Esophagus (tissue), 2 donors: Measurements from ENCODE around the gene KDM4C. TPM values are rescaled to one million over a fixed set of nuclear protein-coding genes. Genes with fewer than 3 reads are reported as not detected.

ENCODE experiments used
- H3K27ac ChIP-seq, 2 donors: one replicate each; pipeline ENCODE4 v1.5.1; 2013; ENCODE audit warnings: low read depth in 2 of 2, mild to moderate bottlenecking in 2 of 2, inconsistent platforms in 1 of 2, low read length in 1 of 2, moderate library complexity in 1 of 2
- H3K27me3 ChIP-seq, 2 donors: one replicate each; pipeline ENCODE4 v1.6.1; 2013; ENCODE audit warnings: low read length in 2 of 2, control low read depth in 1 of 2, mild to moderate bottlenecking in 1 of 2; ENCODE audit not compliant: insufficient read depth in 2 of 2, control insufficient read depth in 1 of 2
- H3K36me3 ChIP-seq, 2 donors: one replicate each; pipeline ENCODE4 v1.6.1; 2013; ENCODE audit warnings: low read length in 1 of 2; ENCODE audit not compliant: control insufficient read depth in 2 of 2, insufficient read depth in 2 of 2
- H3K4me1 ChIP-seq, 2 donors: one replicate each; pipeline ENCODE4 v1.6.1; 2013; ENCODE audit warnings: low read length in 1 of 2; ENCODE audit not compliant: control insufficient read depth in 2 of 2, insufficient read depth in 2 of 2
- H3K4me3 ChIP-seq, 2 donors: one replicate each; pipeline ENCODE4 v1.5.1; 2013; ENCODE audit warnings: low read length in 2 of 2, mild to moderate bottlenecking in 2 of 2, low read depth in 1 of 2, moderate library complexity in 1 of 2
- H3K9me3 ChIP-seq, 2 donors: one replicate each; pipeline ENCODE4 v1.6.1; 2013; ENCODE audit warnings: mild to moderate bottlenecking in 2 of 2, low read depth in 1 of 2, low read length in 1 of 2, moderate library complexity in 1 of 2; ENCODE audit not compliant: control insufficient read depth in 2 of 2, insufficient read depth in 1 of 2
- WGBS, 2 donors: extraction: QIAGEN DNeasy Blood & Tissue Kit; methylation state at CpG; one replicate each; pipeline ENCODE4 v1.1.7; 2013; 5-methylcytosine and 5-hydroxymethylcytosine counted together
- polyA plus RNA-seq, 2 donors: library from polyadenylated mRNA; stranded (reverse); fragments of 200-250 nt; gene quantifications; one replicate each; pipeline ENCODE4 v1.2.3, GENCODE V29; 2013
- donor health status: healthy with polysubstance abuse.
- donor health status: Bipolar disorder and iron deficiency.

The KDM4C gene
- polyA plus RNA-seq, 2 donors: 5.9 to 8.0 TPM

GRCh38 chr9:6779417-6780241 is 21.9 kb downstream of the KDM4C start:
- H3K4me3 ChIP-seq: no peak overlapping the region
- no peaks in the 10 kb centered on the region for H3K36me3 ChIP-seq
- no peaks in the 10 kb centered on the region for H3K9me3 ChIP-seq
- H3K27me3 ChIP-seq: no peaks in the 10 kb centered on the region
- no peaks in the 10 kb centered on the region for H3K4me1 ChIP-seq
- no peak overlapping the region for H3K27ac ChIP-seq
- 67 to 86% methylated on average over 3 of the region's 3 CpGs for WGBS, 2 donors

- H3K4me1 ChIP-seq: no peaks in the 10 kb centered on the region
- no peaks in the 10 kb centered on the region for H3K27me3 ChIP-seq
- 91 to 93% methylated on average over 4 of the region's 4 CpGs for whole genome bisulfite sequencing, 2 donors
- H3K9me3 ChIP-seq: no peaks in the 10 kb centered on the region
- H3K27ac ChIP-seq: no peak overlapping the region
- no peak overlapping the region for H3K4me3 ChIP-seq
- no peaks in the 10 kb centered on the region for H3K36me3 ChIP-seq
Observed at GRCh38 chr9:6780690-6781089, 22.9 kb downstream of the KDM4C start.

- Histone ChIP-seq H3K27me3 (no peaks in the 10 kb centered on the region), H3K4me3 (no peak overlapping the region), H3K4me1 (no peaks in the 10 kb centered on the region), H3K36me3 (no peaks in the 10 kb centered on the region), H3K27ac (no peak overlapping the region), H3K9me3 (no peaks in the 10 kb centered on the region)
- 42 to 84% methylated on average over 2 of the region's 2 CpGs for WGBS, 2 donors
Observed at GRCh38 chr9:6781476-6781875, 23.7 kb downstream of the KDM4C start.

DNA sequence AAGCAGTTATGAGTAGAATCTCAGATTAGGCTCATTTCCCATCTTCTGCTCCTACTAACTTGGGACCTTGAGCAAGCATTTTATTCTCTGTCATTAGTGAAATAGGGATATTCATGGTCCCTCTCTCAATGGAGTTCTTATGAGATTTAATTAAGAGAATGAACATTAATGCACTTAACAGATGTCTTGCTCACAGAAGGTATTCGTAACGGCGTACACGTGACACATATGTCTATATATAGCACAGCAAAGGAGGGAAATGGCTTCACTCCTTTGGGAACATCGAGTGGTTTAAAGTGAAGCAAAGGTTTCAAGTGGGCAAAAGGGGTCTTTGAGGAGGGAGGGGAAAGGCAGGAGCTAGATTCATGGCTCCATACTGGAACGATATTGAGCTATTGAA is 24.6 kb downstream of the KDM4C start:
- H3K36me3 ChIP-seq: no peaks in the 10 kb centered on the region
- H3K9me3 ChIP-seq: no peaks in the 10 kb centered on the region
- H3K27ac ChIP-seq: no peak overlapping the region
- H3K4me1 ChIP-seq: peaks cover 0 to under 1% of the 10 kb centered on the region in 2 donors
- no peak overlapping the region for H3K4me3 ChIP-seq
- no peaks in the 10 kb centered on the region for H3K27me3 ChIP-seq
- 91 to 94% methylated on average over 6 of the region's 6 CpGs for WGBS, 2 donors

DNA sequence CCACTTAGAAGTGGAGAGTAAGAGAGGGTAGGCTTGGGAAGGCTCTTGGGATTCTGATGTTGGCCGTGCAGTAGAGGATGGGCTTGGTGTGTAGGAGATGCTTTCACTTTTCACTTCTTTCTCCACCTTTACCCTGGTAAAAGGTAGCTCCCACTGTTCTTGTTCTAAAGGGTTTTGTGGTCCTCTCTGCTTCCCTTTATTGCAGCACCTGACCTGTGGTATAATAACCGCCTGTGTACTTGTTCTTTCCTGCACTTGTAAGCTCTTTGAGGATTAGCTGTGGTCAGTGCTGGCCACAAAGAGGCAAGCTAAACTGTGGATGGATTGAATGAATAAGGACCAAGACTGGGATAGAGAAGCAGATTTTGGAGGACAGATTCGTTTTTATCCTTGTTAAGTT is 25.2 kb downstream of the KDM4C start:
- Histone ChIP-seq H3K27me3 (no peaks in the 10 kb centered on the region), H3K4me1 (peaks cover 0 to 3% of the 10 kb centered on the region in 2 donors), H3K4me3 (no peak overlapping the region), H3K9me3 (no peaks in the 10 kb centered on the region), H3K27ac (no peak overlapping the region), H3K36me3 (no peaks in the 10 kb centered on the region)
- WGBS, 2 donors: 81 to 83% methylated on average over 3 of the region's 3 CpGs

GRCh38 chr9:6783753-6784152 is 26.0 kb downstream of the KDM4C start:
- Histone ChIP-seq H3K4me1 (peaks cover 3 to 5% of the 10 kb centered on the region in 2 donors), H3K27me3 (no peaks in the 10 kb centered on the region), H3K4me3 (no peak overlapping the region), H3K9me3 (no peaks in the 10 kb centered on the region), H3K27ac (no peak overlapping the region), H3K36me3 (no peaks in the 10 kb centered on the region)
- WGBS, 2 donors: 80 to 82% methylated on average over 1 of the region's 1 CpG

DNA sequence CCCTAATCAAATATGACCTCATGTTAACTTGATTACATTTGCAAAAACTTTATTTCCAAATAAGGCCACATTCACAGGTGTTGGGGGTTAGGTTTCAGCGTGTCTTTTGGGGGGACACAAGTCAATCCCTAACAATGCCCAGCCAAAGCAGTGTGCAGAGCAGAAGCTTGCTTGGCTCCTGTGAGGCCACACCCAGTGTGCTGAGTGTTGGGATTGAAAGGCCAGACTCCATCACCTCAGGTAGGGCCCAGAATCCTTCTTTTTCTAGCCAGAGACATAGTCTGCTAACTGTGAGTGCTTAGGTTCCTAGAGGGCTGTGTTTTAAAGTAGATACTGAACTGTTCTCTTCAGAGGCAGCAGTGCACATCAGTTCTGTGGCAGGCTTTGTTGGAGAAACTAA is 27.9 kb downstream of the KDM4C start:
- H3K27ac ChIP-seq: no peak overlapping the region
- WGBS, 2 donors: 80 to 83% methylated on average over 1 of the region's 1 CpG

DNA sequence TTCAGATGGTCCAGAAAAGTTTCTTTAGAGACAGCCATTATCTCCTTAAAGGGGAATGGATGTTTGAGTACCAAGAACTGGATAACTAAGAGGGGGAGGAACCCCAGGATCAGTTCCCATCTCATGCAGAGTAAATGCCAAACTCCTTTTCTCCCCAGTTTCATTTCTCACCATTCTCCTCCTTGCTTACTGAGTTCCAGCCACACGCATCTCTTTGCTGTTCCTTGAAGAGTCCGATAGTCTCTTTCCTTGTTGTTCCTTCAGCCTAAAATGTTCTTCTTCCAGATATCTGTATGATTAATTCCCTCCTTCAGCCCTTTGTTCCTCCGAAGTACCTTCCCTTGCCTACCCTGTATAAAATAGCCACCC is 30.0 kb downstream of the KDM4C start:
- H3K27ac ChIP-seq: no peak overlapping the region
- 75 to 77% methylated on average over 3 of the region's 3 CpGs for WGBS, 2 donors
- no peaks in the 10 kb centered on the region for H3K36me3 ChIP-seq
- H3K4me3 ChIP-seq: no peak overlapping the region
- peaks cover 5 to 6% of the 10 kb centered on the region in 2 donors for H3K4me1 ChIP-seq
- H3K27me3 ChIP-seq: no peaks in the 10 kb centered on the region
- H3K9me3 ChIP-seq: no peaks in the 10 kb centered on the region

More for the DNA sequence above, 27.9 kb downstream of the KDM4C start:
- Histone ChIP-seq H3K27me3 (no peaks in the 10 kb centered on the region), H3K9me3 (no peaks in the 10 kb centered on the region), H3K36me3 (no peaks in the 10 kb centered on the region), H3K4me3 (no peak overlapping the region), H3K4me1 (peaks cover 5 to 6% of the 10 kb centered on the region in 2 donors)

DNA sequence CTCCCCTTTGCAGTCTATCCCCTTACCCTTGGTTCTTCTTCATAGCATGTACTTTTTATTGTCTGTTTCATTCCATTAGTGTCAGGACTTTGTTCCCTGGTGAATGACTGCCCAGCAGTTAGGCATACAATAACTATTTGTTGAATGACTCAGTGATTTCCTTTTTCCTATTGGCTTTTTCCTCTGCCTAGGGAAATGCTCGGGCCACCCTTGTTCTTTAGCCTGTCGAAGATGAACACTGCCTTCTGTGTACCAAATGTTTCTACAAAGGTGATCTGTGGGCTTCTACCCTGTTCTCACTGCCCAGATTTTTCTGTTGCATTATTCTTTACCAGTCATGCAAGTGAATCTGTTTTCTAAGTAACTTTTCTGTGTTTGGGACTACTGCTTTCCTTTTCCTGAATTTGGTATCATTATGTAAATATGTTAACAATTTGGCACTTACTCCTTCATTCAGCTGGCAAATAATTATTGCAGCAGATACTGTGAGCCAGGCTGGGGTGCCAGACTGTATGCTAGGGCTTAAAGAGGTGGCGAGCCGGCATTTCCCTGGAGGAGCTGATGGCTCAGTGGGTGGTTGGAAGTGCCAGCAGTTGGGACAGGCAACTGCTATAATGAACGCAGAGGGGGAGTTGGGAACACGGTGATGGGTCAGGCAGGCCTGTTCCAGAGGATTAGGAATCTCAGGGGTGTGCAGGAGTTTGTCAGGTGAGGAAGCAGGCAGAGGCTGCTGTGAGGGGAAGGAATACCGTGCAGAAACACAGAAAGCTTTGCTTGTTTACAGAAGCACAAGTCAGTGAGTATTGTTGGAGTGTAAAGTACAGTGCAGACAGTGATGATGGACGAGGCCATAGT is 30.6 kb downstream of the KDM4C start:
- H3K36me3 ChIP-seq: no peaks in the 10 kb centered on the region
- 38 to 41% methylated on average over 8 of the region's 8 CpGs for WGBS, 2 donors
- H3K27ac ChIP-seq: peak overlapping the region in 1 of 2 donors; percentile 7
- H3K4me1 ChIP-seq: peaks cover 5 to 6% of the 10 kb centered on the region in 2 donors
- H3K4me3 ChIP-seq: no peak overlapping the region
- no peaks in the 10 kb centered on the region for H3K27me3 ChIP-seq
- no peaks in the 10 kb centered on the region for H3K9me3 ChIP-seq
